Neuron (in vitro differentiated cells): ENCODE results near the gene BPIFB3.
"Not testable (repeated sequence)": the region's sequence is repeated elsewhere in the genome, so short reads cannot be mapped to it uniquely, and the experiment has no call there.

Experiments
- H2AFZ ChIP-seq: one replicate; pipeline ENCODE4 v1.6.1; 2013; ENCODE audit warnings: low read depth, mild to moderate bottlenecking, inconsistent platforms, low read length, moderate library complexity
- H3K27me3 ChIP-seq: one replicate; pipeline ENCODE4 v1.6.1; 2013; ENCODE audit warnings: low read length; ENCODE audit not compliant: insufficient read depth
- H3K36me3 ChIP-seq: one replicate; pipeline ENCODE4 v1.6.1; 2013; ENCODE audit warnings: low read length; ENCODE audit not compliant: insufficient read depth
- H3K4me1 ChIP-seq: one replicate; pipeline ENCODE4 v1.6.1; 2013; ENCODE audit warnings: low read length; ENCODE audit not compliant: insufficient read depth
- H3K4me3 ChIP-seq: 2 replicates; pipeline ENCODE4 v1.5.1; 2013; ENCODE audit warnings: mild to moderate bottlenecking, low read length, moderate library complexity
- H3K9me3 ChIP-seq: one replicate; pipeline ENCODE4 v1.6.1; 2013; ENCODE audit warnings: low read length

Gene BPIFB3

DNA sequence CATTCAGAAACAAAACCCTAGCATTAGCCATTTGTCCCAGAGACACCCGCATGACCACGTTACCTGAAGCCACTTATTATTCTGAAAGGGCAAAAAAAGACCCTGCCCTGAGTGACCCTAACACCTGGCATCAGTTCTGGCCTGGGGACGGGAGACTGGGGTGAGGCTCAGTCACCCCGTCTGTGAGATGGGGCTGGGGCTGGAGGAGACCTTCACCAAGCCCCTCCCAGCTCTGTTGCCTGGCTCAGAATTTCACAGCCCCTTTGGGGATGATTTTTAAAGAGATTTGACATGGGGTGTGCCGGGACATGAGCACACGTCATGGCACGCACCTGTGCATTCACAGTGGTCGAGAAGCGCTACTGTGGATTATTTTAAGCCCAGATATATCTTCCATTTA is 23.6 kb upstream of the BPIFB3 start:
- no peaks in the 10 kb centered on the region for H3K9me3 ChIP-seq
- H2AFZ ChIP-seq = no peak overlapping the region
- no peak overlapping the region for H3K4me3 ChIP-seq
- H3K4me1 ChIP-seq = no peaks in the 10 kb centered on the region
- no peaks in the 10 kb centered on the region for H3K27me3 ChIP-seq
- H3K36me3 ChIP-seq = no peaks in the 10 kb centered on the region

DNA sequence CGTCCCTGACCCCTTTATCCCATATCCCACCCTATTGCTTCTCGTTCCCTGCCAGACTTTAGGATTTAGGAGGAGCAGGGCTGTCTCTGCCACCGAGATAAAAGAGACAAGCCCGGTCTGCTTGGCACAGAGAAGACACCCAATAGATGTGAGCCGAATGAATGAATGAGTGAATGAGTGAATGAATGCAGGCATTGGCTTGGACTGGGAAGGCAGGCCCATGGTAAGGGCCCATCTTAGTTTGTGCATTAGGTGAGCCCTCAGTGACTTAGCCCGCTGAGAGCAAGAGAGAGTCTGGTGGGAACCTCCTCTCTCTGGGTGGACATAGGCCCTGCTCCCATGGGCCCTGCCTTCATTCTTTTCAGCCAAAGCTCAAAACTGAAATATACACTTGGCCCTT is 23.1 kb upstream of the BPIFB3 start:
- Histone ChIP-seq H3K36me3 (no peaks in the 10 kb centered on the region), H3K4me3 (no peak overlapping the region), H3K9me3 (no peaks in the 10 kb centered on the region), H3K27me3 (no peaks in the 10 kb centered on the region), H3K4me1 (no peaks in the 10 kb centered on the region), H2AFZ (no peak overlapping the region)

DNA sequence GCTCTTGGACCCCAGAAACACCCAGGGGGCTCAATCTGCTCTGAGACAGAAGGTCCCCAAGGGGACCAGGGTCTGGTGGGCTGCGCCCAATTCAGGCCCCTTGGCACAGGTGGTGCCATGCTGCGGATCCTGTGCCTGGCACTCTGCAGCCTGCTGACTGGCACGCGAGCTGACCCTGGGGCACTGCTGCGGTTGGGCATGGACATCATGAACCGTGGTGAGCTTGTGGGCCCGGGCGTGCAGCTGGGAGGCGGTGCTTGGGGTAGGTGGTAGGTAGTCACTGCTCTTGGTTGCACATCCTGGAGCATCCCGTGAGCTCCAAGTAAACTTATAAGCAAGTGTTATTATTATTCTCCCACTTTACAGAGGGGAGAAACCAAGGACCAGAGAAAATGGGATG is 22.2 kb upstream of the BPIFB3 start, which contains the start of gene BPIFB6:
Gene BPIFB6, plus strand, starts transcription at position 118 of the 400 bp plus-strand sequence. Its CDS starts 0 bp downstream, at position 118.
- no peak within 1 kb of the TSS for H2AFZ ChIP-seq
- H3K4me3 ChIP-seq = no peak within 1 kb of the TSS
- no peaks in the 10 kb centered on the region for H3K9me3 ChIP-seq
- no peaks in the 10 kb centered on the region for H3K4me1 ChIP-seq
- no peaks in the 10 kb centered on the region for H3K27me3 ChIP-seq
- H3K36me3 ChIP-seq = no peaks in the 10 kb centered on the region

DNA sequence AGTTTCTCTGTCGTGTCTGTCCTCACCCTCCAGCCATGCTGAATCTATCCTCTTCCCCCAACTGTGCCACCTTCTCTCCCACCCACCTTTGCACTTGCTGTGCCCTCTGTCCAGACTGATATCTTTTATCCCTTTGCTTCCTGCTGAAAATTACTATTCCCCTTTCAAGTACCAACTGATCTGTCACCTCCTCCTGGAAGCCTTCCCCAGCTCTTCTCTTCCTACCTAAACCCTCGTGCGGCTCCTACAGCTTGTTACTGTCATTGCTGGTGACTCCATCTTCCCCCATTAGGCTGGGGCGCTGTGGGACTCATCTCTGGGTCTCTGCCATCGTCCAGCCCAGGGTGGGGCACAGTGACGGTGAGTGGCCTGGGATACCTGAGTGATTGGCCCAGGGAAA is 21.1 kb upstream of the BPIFB3 start:
- Histone ChIP-seq H3K9me3 (no peaks in the 10 kb centered on the region), H3K27me3 (no peaks in the 10 kb centered on the region), H3K36me3 (no peaks in the 10 kb centered on the region), H3K4me3 (no peak overlapping the region), H3K4me1 (no peaks in the 10 kb centered on the region), H2AFZ (no peak overlapping the region)

DNA sequence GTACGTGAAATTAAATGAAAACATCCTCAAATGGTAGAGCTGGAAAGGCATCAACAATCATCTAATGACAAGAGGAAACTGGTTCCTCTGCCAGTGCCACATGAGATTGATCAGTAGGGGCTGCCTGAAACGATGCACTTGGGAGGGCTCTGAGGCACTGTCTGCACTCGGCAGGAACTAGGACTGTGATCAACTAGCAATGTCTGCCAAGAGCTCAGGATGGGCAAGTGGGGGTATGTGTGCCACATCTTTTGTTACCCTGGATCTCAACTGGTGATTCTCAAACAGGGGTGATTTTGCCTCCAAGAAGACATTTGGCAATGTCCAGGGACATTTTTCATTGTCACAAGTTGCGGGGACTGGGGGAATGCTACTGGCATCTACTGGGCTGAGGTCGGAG is 20.3 kb upstream of the BPIFB3 start:
- Histone ChIP-seq H3K4me1 (no peaks in the 10 kb centered on the region), H2AFZ (no peak overlapping the region), H3K4me3 (no peak overlapping the region), H3K36me3 (no peaks in the 10 kb centered on the region), H3K9me3 (no peaks in the 10 kb centered on the region), H3K27me3 (no peaks in the 10 kb centered on the region)

DNA sequence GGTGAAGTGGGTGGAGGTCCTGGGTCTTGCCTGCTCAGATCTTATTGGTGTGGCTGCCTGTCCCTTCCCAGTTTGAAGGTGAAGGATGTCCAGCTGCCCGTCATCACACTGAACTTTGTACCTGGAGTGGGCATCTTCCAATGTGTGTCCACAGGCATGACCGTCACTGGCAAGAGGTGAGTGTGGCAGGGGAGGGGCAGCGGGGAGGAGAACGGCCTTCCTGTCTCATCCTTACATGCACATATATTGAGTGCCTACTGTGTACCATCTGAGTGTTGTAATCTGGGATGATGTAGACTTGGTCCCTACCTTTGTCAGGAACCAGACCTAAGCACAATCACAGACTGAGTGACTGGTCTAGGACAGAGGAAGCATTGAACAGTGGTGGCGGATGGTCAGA is 19.6 kb upstream of the BPIFB3 start:
- H3K4me3 ChIP-seq = no peak overlapping the region
- H3K27me3 ChIP-seq = no peaks in the 10 kb centered on the region

DNA sequence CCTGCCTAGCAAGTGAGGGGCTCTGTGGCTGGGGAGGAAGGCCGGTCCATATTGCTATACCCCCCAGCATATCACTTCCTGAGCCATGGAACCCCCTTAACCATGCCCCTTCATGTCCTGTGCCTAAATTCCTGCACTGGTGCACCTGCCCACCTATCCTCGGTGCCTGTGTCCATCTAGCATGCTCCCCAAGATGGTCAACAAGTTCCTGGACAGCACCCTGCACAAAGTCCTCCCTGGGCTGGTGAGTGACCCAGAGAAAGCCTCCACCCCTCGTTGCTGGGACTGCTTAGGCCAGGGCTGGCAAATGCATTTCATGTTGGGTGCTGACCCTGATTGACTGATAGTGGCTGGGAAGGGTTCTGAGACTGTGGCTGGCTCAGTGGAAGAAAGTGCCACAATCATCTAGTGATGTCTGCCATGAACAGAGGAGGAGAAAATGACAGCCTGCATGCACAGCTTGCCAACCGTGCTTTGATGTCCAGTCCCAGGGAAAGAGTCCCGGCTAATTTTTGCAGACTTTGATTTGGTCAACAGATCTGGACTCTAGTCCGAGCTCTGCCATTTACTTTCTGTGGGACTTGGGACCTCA is 18.7 kb upstream of the BPIFB3 start:
- H3K4me3 ChIP-seq = no peak overlapping the region
- no peaks in the 10 kb centered on the region for H3K4me1 ChIP-seq
- H3K27me3 ChIP-seq = no peaks in the 10 kb centered on the region
- H3K9me3 ChIP-seq = no peaks in the 10 kb centered on the region
- no peaks in the 10 kb centered on the region for H3K36me3 ChIP-seq
- no peak overlapping the region for H2AFZ ChIP-seq

More for the DNA sequence above, 19.6 kb upstream of the BPIFB3 start:
- no peaks in the 10 kb centered on the region for H3K4me1 ChIP-seq
- H3K36me3 ChIP-seq = no peaks in the 10 kb centered on the region
- no peak overlapping the region for H2AFZ ChIP-seq
- H3K9me3 ChIP-seq = no peaks in the 10 kb centered on the region

DNA sequence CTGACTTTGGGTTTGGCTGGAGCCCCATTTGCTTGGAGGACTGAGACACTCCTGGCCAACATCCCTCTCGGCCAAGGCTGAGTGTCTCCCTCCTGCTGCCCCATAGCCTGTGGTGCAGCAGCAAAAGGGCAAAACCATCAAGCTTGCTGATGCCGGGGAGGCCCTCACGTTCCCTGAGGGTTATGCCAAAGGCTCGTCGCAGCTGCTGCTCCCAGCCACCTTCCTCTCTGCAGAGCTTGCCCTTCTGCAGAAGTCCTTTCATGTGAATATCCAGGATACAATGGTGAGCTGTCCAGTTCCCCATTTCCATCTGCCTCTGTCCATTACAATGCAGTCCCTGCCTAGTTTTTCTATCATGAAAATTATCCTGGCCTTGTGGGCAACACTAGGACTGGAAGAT is 16.2 kb upstream of the BPIFB3 start:
- H3K27me3 ChIP-seq = no peaks in the 10 kb centered on the region
- no peaks in the 10 kb centered on the region for H3K36me3 ChIP-seq
- no peak overlapping the region for H3K4me3 ChIP-seq
- no peak overlapping the region for H2AFZ ChIP-seq
- H3K4me1 ChIP-seq = no peaks in the 10 kb centered on the region
- no peaks in the 10 kb centered on the region for H3K9me3 ChIP-seq

DNA sequence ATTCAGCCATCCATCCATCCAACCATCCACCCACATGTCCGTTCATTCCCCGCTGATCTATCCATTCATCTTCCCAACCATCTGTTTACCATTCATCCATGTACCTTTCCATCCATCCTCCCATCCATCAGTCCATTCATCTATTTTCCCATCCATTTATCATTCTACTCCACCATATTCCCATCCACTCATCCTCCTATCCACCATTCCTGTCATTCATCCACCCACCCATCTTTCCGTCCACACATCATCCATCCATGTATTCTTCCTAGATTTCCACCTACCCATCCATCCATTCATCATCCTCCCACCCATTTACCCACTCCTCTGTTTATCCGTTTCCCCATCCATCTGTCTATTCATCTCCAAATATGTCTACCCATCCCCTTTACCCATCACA is 15.5 kb upstream of the BPIFB3 start:
- no peak overlapping the region for H3K4me3 ChIP-seq

DNA sequence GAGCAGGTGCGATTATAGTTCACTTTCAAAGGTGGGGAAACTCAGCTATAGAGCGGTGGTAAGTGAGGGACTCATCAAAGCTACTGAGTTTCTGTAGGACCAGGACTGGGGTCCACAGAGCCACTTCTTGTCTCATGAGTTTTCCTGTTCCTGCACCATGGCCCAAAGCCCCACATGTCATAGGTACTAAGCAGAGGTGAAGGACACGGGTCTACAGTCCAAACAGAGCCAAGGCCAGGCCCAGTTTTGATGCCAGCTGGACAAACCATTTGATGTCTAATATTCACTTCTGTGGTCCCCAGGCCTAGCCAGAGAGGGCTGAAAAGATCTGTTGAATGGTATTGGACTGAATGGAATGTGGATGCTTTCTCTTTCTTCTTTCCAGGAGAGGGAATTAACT is 11.3 kb upstream of the BPIFB3 start:
- Histone ChIP-seq H3K27me3 (no peaks in the 10 kb centered on the region), H3K4me1 (no peaks in the 10 kb centered on the region), H3K9me3 (peaks cover 2% of the 10 kb centered on the region), H2AFZ (no peak overlapping the region), H3K36me3 (no peaks in the 10 kb centered on the region), H3K4me3 (no peak overlapping the region)

More for the DNA sequence above, 15.5 kb upstream of the BPIFB3 start:
- Histone ChIP-seq H3K9me3 (no peaks in the 10 kb centered on the region), H3K27me3 (no peaks in the 10 kb centered on the region), H3K36me3 (no peaks in the 10 kb centered on the region), H2AFZ (no peak overlapping the region), H3K4me1 (no peaks in the 10 kb centered on the region)

DNA sequence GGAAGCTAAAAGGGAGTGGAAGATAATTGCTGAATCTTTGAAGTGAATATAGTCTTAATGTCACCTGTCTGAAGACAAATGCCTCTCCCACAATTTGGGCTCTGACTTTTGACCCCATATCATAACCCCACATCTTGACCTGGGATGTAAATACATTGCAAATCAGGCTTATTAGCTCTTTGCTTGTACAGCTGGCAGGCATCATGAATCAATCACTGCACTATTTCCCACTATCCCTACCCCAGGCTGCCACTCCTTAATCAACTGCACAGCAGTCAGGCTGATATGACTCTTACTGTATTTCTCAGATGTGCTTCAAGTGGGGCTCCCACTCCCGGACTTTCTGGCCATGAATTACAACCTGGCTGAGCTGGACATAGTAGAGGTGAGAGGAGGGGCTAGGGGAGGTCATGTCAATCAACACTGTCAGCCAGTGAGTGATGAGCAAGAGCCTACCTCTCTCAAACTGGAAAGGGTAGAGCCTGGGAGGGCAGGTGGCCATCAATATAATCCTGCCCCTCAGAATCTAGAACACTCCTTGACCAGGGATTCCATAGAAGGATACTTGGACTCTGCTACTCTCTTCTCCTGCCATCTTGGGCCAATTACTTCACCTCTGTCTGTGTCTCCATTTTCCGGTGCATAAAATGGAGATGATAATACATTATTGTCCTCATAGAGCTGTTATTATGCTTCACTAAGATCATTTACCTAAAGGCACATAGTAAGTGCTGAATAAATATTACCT is 10.5 kb upstream of the BPIFB3 start:
- H3K4me1 ChIP-seq = no peaks in the 10 kb centered on the region
- no peak overlapping the region for H2AFZ ChIP-seq
- H3K4me3 ChIP-seq = no peak overlapping the region
- H3K36me3 ChIP-seq = no peaks in the 10 kb centered on the region
- H3K9me3 ChIP-seq = peaks cover 2% of the 10 kb centered on the region
- no peaks in the 10 kb centered on the region for H3K27me3 ChIP-seq

DNA sequence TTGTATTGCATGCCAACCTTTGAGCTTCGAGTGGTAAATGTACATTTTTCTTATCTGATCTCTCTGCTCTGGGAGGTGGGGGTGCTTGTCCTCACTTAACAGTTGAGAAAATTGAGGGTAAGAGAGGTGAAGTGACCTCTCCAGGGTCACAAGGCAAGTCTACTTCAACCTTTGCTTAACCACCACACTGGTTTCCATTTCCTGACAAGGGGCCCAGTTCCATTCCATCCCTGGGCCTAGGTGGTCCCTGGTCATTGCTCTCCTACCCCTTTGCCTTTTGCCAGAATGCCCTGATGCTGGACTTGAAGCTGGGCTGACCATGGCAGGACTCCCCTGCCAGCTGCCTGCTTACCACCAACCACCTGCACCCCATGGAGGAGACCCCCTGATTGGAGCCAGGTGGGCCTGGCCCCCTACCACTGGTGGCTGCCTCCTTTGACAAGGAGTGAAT is 9.9 kb upstream of the BPIFB3 start:
- H3K4me3 ChIP-seq = no peak overlapping the region
- H2AFZ ChIP-seq = no peak overlapping the region
- no peaks in the 10 kb centered on the region for H3K27me3 ChIP-seq
- no peaks in the 10 kb centered on the region for H3K36me3 ChIP-seq
- H3K4me1 ChIP-seq = no peaks in the 10 kb centered on the region
- H3K9me3 ChIP-seq = peaks cover 2% of the 10 kb centered on the region

DNA sequence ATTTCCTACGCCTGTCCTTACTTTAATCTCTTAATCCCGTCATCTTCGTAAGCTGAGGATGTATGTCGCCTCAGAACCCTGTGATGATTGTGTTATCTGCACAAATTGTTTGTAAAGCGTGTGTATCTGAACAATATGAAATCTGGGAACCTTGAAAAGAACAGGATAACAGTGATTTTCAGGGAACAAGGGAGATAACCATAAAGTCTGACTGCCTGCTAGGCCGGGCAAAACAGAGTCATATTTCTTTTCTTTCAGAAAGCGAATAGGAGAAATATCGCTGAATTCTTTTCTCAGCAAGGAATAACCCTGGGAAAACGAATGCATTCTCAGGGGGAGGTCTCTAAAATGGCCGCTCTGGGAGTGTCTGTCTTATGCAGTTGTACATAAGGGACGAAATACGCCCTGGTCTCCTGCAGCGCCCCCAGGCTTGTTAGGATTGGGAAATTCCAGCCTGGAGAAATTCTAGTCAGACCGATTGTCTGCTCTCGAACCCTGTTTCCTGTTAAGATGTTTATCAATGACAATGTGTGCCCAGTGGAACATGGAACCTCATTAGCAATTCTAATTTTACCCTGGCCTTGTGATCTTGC is 8.5 kb upstream of the BPIFB3 start:
- H3K4me3 ChIP-seq, H3K36me3 ChIP-seq, H3K9me3 ChIP-seq, H3K4me1 ChIP-seq, H3K27me3 ChIP-seq, H2AFZ ChIP-seq: not testable (repeated sequence)
